Fibroblast of villous mesenchyme (primary cell): ENCODE results near the gene KCNJ5. TPM values are rescaled to one million over a fixed set of nuclear protein-coding genes. Genes with fewer than 3 reads are reported as not detected.

Experiments
- DNase-seq: peaks from one replicate; pipeline ENCODE4 v3.0.0-alpha.2; 2010; ENCODE audit warnings: low read depth
- H3K4me3 ChIP-seq: 2 replicates; pipeline ENCODE4 v1.5.1; 2011; ENCODE audit warnings: low read depth, mild to moderate bottlenecking, low read length
- CTCF ChIP-seq: IDR thresholded peaks from 2 replicates; pipeline ENCODE4 v1.5.1; 2012; ENCODE audit warnings: low read depth, mild to moderate bottlenecking, low read length; ENCODE audit not compliant: insufficient read depth
- total RNA-seq: library from RNA; depleted of rRNA; stranded (reverse); fragments of >200 nt; gene quantifications from 2 replicates; pipeline ENCODE4 v1.2.3, GENCODE V29; 2012

Gene KCNJ5
- total RNA-seq, 1 donor, result under 0.01 TPM

- no peak for DNase-seq
- no peak for TF ChIP-seq CTCF
- no peak overlapping the region for H3K4me3 ChIP-seq
Measured at GRCh38 chr11:128879817-128880216, 11.3 kb upstream of the KCNJ5 start.

GRCh38 chr11:128881221-128881620 lies 9.9 kb upstream of the KCNJ5 start:
- H3K4me3 ChIP-seq, result no peak overlapping the region
- no peak for TF ChIP-seq CTCF
- no peak for DNase-seq

GRCh38 chr11:128882451-128882850 lies 8.7 kb upstream of the KCNJ5 start:
- no peak overlapping the region for H3K4me3 ChIP-seq
- TF ChIP-seq CTCF, result no peak
- DNase-seq, result no peak

GRCh38 chr11:128884054-128884453 lies 7.1 kb upstream of the KCNJ5 start:
- no peak overlapping the region for H3K4me3 ChIP-seq
- TF ChIP-seq CTCF, result no peak
- DNase-seq, result no peak

GRCh38 chr11:128884703-128885338 lies 6.3 kb upstream of the KCNJ5 start:
- no peak overlapping the region for H3K4me3 ChIP-seq
- DNase-seq, result peak; percentile 78

GRCh38 chr11:128886406-128887124 lies 4.6 kb upstream of the KCNJ5 start:
- DNase-seq, result peak; percentile 21
- TF ChIP-seq CTCF, result peak; percentile 39
- H3K4me3 ChIP-seq, result no peak overlapping the region

More at GRCh38 chr11:128884703-128885338, 6.3 kb upstream of the KCNJ5 start:
- peak; percentile 82 for TF ChIP-seq CTCF
